HL-60 (cell line): ENCODE measurements around the gene S100A6.

Experiments
- DNase-seq, 2 experiments: peaks; one replicate each; pipeline ENCODE4 v3.0.0-alpha.2; 2010 to 2020; ENCODE audit warnings: low read depth in 1 of 2, low spot score in 1 of 2
- H3K27ac ChIP-seq: fragments of 250-450 bp; sonication (Bioruptor Pico); replicated peaks from 2 replicates; pipeline ENCODE4 v1.5.1; 2020; ENCODE audit warnings: mild to moderate bottlenecking, moderate library complexity
- H3K27me3 ChIP-seq: fragments of 250-450 bp; sonication (Bioruptor Pico); 2 replicates; pipeline ENCODE4 v1.5.1; 2021; ENCODE audit warnings: mild to moderate bottlenecking, moderate library complexity; ENCODE audit not compliant: insufficient read depth, poor library complexity, severe bottlenecking
- H3K4me3 ChIP-seq: replicated peaks from 2 replicates; pipeline ENCODE4 v1.5.1; 2011; ENCODE audit warnings: mild to moderate bottlenecking, control low read depth, low read length; ENCODE audit not compliant: insufficient read depth
- GABPA ChIP-seq: IDR thresholded peaks from 2 replicates; pipeline ENCODE4 v1.6.1; 2012; ENCODE audit warnings: low read depth
- POLR2AphosphoS5 ChIP-seq: IDR thresholded peaks from 2 replicates; pipeline ENCODE4 v1.6.1; 2012; ENCODE audit warnings: low read depth
- SPI1 ChIP-seq: IDR thresholded peaks from 2 replicates; pipeline ENCODE4 v1.6.1; 2012; ENCODE audit warnings: low read depth, mild to moderate bottlenecking, borderline replicate concordance
- TF ChIP-seq, protein P1 (sequence below): IDR thresholded peaks from one replicate; pipeline ENCODE4 v1.5.1; 2011; ENCODE audit warnings: low read length, control low read depth, inconsistent platforms; ENCODE audit not compliant: insufficient read depth
- TF ChIP-seq, protein P2 (sequence below): IDR thresholded peaks from 2 replicates; pipeline ENCODE4 v1.6.1; 2012; ENCODE audit warnings: low read depth; ENCODE audit not compliant: insufficient replicate concordance

The S100A6 gene

DNA sequence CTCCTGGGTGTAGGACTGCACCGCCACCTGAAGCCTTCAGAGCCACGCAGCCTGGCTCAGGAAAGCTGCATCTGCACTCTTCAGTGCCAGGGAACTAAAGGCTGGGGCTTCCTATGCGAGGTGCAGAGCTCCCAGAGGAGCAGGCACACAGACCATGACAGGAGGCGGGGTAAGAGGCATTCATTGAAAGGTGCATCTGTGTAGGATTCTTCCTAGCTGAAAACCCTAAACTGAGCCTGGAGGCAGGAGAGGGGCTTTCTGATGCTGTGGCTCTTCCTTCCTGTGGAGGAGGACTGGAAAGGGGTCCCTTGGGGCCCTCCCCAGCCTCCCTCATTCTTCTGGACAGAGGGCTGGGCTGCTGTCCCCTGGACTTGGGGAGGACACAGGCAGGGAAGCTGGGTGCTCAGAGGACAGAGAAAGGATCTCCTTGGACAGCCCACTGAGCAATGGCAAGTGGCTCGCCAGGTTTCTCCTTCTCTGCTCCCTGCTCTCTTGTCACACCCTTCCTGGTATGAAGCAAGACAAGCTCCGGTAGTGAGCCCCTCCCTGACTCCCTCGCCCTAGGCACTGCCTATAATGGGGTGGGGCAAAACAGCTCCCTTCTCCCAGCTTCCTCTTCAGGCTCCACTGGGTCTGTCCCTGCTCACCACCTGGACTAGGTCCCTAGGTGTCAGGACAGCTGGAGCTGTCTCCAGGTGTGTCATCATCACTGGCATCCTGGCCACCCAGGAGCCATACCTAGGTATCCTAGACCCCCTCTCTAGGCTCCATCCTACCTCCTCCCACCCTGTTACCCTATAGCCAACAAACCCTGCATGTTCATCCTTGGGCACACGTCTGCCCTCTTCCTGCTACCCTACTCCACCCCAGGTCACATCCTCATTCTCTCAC lies 20.0 kb downstream of the S100A6 start:
- peak; percentile 83 to 89 for DNase-seq
- Histone ChIP-seq H3K4me3 (no peak overlapping the region), H3K27me3 (no peaks in the 10 kb centered on the region), H3K27ac (peak overlapping the region; percentile 65)
- TF ChIP-seq POLR2AphosphoS5 (no peak), GABPA (no peak), SPI1 (no peak)
- TF ChIP-seq, protein P1, sequence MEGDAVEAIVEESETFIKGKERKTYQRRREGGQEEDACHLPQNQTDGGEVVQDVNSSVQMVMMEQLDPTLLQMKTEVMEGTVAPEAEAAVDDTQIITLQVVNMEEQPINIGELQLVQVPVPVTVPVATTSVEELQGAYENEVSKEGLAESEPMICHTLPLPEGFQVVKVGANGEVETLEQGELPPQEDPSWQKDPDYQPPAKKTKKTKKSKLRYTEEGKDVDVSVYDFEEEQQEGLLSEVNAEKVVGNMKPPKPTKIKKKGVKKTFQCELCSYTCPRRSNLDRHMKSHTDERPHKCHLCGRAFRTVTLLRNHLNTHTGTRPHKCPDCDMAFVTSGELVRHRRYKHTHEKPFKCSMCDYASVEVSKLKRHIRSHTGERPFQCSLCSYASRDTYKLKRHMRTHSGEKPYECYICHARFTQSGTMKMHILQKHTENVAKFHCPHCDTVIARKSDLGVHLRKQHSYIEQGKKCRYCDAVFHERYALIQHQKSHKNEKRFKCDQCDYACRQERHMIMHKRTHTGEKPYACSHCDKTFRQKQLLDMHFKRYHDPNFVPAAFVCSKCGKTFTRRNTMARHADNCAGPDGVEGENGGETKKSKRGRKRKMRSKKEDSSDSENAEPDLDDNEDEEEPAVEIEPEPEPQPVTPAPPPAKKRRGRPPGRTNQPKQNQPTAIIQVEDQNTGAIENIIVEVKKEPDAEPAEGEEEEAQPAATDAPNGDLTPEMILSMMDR = no peak
- TF ChIP-seq, protein P2, sequence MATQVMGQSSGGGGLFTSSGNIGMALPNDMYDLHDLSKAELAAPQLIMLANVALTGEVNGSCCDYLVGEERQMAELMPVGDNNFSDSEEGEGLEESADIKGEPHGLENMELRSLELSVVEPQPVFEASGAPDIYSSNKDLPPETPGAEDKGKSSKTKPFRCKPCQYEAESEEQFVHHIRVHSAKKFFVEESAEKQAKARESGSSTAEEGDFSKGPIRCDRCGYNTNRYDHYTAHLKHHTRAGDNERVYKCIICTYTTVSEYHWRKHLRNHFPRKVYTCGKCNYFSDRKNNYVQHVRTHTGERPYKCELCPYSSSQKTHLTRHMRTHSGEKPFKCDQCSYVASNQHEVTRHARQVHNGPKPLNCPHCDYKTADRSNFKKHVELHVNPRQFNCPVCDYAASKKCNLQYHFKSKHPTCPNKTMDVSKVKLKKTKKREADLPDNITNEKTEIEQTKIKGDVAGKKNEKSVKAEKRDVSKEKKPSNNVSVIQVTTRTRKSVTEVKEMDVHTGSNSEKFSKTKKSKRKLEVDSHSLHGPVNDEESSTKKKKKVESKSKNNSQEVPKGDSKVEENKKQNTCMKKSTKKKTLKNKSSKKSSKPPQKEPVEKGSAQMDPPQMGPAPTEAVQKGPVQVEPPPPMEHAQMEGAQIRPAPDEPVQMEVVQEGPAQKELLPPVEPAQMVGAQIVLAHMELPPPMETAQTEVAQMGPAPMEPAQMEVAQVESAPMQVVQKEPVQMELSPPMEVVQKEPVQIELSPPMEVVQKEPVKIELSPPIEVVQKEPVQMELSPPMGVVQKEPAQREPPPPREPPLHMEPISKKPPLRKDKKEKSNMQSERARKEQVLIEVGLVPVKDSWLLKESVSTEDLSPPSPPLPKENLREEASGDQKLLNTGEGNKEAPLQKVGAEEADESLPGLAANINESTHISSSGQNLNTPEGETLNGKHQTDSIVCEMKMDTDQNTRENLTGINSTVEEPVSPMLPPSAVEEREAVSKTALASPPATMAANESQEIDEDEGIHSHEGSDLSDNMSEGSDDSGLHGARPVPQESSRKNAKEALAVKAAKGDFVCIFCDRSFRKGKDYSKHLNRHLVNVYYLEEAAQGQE = no peak

DNA sequence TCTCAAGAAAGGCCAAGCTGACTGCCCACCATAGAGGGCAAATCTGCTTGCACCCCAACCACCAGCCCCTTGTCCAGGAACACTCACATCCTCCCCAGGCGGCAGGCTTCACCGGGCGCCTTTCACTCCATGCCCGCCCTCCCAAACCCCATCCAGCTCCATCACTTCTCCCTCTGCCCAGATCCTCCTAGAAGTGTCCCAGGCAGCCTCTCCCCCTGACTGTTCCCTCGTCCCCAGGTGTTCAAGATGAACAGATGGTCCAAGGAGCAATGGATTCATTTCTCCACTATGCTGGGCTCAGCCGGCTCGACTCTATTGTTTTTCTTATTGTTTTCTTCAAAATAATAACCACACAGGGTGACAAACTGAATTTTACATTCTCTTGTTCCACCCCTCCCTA lies 22.1 kb downstream of the S100A6 start:
- TF ChIP-seq, protein P1 = no peak
- no peak for TF ChIP-seq POLR2AphosphoS5
- TF ChIP-seq, protein P2 = no peak
- no peak for TF ChIP-seq SPI1
- TF ChIP-seq GABPA = no peak
- no peaks in the 10 kb centered on the region for H3K27me3 ChIP-seq
- no peak for DNase-seq
- no peak overlapping the region for H3K4me3 ChIP-seq
- H3K27ac ChIP-seq = no peak overlapping the region

DNA sequence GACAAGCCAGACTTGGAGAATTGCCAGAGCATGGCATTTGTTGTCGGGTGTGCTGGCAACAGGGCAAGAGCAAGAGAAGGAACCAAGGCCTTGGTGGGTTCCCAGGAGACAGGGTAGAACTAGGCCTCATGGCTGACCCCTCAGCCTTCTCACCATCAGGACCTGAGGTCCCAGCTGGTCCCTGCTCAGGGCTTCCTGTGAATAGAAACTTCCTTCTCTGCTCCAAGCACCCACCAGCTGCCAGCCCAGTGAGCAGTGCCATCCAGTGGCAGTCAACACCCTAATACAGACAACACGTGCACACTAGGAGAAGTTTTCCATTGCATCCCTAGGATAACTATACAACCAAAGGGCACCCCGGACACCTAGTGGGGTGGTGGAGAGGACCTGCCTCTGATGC lies 22.8 kb downstream of the S100A6 start:
- H3K27ac ChIP-seq = no peak overlapping the region
- TF ChIP-seq, protein P1 = no peak
- TF ChIP-seq POLR2AphosphoS5 = no peak
- TF ChIP-seq GABPA = no peak
- TF ChIP-seq SPI1 = no peak
- no peak overlapping the region for H3K4me3 ChIP-seq
- DNase-seq = no peak
- no peaks in the 10 kb centered on the region for H3K27me3 ChIP-seq
